ENCODE results near the gene PLCB1.

DNA sequence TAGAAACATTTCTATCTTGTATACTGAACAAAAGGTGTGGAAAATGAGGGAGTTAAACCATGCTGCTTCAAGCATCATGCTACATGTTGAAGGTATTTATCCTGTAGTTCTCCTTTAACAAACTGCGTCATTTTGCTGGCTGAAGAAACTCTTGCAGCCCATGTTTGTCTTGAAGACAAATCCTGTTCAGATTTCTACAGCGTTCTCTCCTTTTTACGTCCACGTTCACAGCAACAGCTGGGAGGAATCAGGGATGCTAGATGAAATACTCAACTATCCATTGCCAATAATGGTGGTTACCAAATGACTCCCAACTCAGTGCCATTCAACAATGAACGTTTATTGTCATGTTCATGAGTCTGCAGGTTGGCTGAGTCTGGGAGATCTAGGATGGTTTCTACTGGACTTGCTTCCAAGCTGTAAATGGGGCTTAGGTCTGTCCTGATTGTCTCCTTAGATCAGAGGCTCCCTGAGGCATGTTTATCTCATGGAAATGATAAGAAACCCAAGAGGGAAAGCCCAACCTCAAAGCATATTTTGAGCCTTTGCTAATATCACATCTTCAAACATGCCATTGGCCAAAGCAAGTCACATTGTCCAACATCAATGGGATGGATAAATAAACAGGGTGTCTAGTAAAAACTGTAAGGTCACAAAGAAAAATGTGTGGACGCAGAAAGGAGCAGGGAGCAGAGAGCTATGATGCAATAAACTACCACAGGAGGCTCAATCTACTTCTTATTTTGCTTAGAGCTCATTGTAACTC lies 2.7 kb upstream of the PLCB1 start:
- TF ChIP-seq CTCF (IDR thresholded peaks at IDR 0.05; ENCODE audit: low read length) (no peak), EZH2 (IDR thresholded peaks at IDR 0.05; ENCODE audit: borderline replicate concordance, low read length) (no peak)
